Measurements from ENCODE around the gene TNS4.
A peak's percentile ranks its signal among the peaks of the same experiment; 100 is the strongest.

The TNS4 gene

GRCh38 chr17:40433551-40434415, 67.6 kb downstream of the TNS4 start:
- TF ChIP-seq, protein P1, sequence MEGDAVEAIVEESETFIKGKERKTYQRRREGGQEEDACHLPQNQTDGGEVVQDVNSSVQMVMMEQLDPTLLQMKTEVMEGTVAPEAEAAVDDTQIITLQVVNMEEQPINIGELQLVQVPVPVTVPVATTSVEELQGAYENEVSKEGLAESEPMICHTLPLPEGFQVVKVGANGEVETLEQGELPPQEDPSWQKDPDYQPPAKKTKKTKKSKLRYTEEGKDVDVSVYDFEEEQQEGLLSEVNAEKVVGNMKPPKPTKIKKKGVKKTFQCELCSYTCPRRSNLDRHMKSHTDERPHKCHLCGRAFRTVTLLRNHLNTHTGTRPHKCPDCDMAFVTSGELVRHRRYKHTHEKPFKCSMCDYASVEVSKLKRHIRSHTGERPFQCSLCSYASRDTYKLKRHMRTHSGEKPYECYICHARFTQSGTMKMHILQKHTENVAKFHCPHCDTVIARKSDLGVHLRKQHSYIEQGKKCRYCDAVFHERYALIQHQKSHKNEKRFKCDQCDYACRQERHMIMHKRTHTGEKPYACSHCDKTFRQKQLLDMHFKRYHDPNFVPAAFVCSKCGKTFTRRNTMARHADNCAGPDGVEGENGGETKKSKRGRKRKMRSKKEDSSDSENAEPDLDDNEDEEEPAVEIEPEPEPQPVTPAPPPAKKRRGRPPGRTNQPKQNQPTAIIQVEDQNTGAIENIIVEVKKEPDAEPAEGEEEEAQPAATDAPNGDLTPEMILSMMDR (IDR thresholded peaks at IDR 0.05): peak; percentile 44

DNA sequence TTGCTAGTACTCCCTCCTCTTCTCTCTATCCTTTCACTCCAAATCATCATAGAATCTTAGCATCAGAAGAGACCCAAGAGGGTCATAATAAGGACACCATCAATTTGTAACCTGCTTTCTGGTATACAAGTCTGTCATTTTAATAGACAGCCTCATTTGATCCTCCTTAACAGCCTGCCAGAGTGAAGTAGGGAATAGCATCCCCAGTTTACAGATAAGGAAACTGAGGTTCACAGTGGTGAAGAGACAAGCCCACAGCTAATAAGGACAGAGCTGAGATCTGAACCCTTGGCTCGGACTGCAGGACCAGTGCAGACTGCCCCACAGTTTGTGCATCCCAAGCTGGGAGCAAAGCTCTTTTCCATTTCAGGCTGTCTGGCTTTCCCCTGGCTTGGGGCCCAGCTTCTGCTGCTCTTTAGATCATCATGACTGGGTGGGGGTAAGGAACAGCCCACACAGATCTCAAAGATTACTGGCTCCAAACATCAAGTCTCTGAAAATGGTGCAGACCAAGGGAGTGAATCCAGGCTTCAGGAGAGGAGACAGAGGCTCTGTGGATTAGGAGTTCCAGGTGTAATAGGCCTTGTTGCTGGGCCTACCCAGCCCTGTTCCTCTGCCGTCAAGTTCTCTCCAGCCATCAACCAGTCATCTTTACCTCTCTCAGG, 68.4 kb downstream of the TNS4 start:
- TF ChIP-seq, protein P1 (IDR thresholded peaks at IDR 0.05): no peak

DNA sequence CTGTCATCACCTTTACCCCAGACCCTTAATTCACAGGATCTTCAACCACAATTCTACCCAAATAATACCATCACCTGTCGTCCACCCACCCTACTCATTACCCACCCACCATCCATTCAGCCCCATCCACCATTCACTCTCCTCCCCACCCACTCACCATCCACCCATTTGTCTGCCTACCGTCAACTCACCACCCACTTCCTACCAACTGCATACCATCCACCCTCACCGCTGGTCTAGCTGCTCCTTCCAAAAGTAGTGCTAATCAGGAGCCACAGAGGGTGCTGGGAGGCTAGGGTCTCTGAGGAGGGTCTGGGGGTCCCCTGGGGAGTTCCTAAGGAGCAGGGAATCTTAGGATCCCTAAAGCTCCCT, 70.2 kb downstream of the TNS4 start:
- TF ChIP-seq, protein P1 (IDR thresholded peaks at IDR 0.05): no peak

GRCh38 chr17:40430272-40431230, 70.9 kb downstream of the TNS4 start:
- TF ChIP-seq, protein P1 (IDR thresholded peaks at IDR 0.05): no peak

- TF ChIP-seq, protein P1 (IDR thresholded peaks at IDR 0.05): no peak
These were observed 74.4 kb downstream of the TNS4 start for GRCh38 chr17:40427002-40427491.
